ENCODE results near the gene RNF227. TPM values are rescaled to one million over a fixed set of nuclear protein-coding genes. Genes with fewer than 3 reads are reported as not detected.

Gene RNF227
- total and polyA plus RNA-seq, 10 of the 15 experiments (the other 5 are each of a cell fraction or from before 2014, with no cell fraction given): 0.49 to 5.0 (median 1.3) TPM

DNA sequence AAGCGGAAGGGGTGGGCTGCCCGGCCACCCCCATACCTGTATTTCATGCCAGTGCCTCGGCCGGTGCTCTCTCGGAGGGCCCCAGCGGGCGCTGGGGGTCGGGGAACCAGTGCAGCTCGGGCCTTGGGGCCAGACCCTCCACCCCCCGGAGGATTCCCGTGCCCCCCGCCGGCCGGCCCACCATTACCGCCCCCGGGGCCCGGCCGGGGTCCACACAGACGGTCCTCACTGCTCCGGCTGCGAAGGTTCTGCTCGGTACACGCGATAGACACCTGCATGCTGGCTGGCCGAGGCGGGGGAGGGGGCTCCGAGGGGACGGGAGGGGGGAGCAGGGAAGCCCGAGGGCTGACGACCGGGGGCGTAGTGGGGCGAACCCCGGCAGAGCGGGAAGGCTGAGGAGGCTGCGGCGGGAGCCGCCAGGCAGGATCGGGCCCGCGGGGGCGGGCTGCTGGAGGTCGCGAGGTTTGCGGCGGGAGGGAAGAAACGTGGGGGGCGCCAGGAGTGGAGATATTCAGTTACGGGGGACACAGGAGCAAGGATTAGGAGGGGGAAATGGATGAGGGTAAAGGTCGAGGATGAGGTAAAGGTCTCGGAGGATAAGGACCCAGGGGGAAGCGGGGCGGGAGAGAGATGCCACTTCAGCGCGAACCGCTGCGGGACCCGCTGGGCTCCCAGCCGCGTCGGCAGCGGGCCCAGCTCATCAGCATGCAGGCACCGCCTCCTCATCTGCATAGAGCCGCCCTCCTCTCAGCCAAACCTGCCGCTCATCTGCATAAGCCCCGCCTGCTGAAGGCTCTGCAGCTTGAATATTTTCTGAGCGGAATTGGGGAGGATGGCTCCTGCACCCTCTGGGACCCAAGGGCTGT lies 13.3 kb upstream of the RNF227 start, which contains the start of gene KCNAB3:
Gene KCNAB3 (minus strand): TSS at position 699 of the 866 bp plus-strand sequence. CDS start 421 bp downstream, at position 278.
- Histone ChIP-seq H3K4me3 (peak within 1 kb of the TSS; percentile 100; the same call in 1 of the 2 replicates), H3K79me2 (ENCODE audit: control insufficient read depth, insufficient read depth, low read length) (peaks cover 31% of the 10 kb centered on the region), H3K27me3 (replicated peaks in 1 of 2; ENCODE audit: control insufficient read depth in 2 of 2, insufficient read depth in 2 of 2, low read length in 1 of 2) (no peaks in the 10 kb centered on the region), H3K9ac (ENCODE audit: control insufficient read depth, insufficient read depth, low read length) (no peak within 1 kb of the TSS; the same call in 1 of the 2 replicates), H3K27ac (ENCODE audit: control insufficient read depth, insufficient read depth) (no peak within 1 kb of the TSS), H4K20me1 (ENCODE audit: control insufficient read depth, insufficient read depth) (no peaks in the 10 kb centered on the region), H3K9me3 (replicated peaks; ENCODE audit: control insufficient read depth, insufficient read depth, low read length) (no peaks in the 10 kb centered on the region), H3K4me1 (ENCODE audit: control insufficient read depth, insufficient read depth, low read length) (peaks cover 8% of the 10 kb centered on the region), H3K4me2 (ENCODE audit: control insufficient read depth, insufficient read depth) (peak within 1 kb of the TSS; percentile 59), H3K36me3 (ENCODE audit: control insufficient read depth in 2 of 2, insufficient read depth in 2 of 2, low read length in 1 of 2) (no peaks in the 10 kb centered on the region; a peak in 1 of 4 replicates), H2AFZ (ENCODE audit: control insufficient read depth, low read depth, low read length) (no peak within 1 kb of the TSS; the same call in 1 of the 2 replicates)
- no TSS peak for BruUV-seq (replicated peaks)
- ChIA-PET RAD21 (ENCODE audit: unreplicated experiment) (interaction anchor here (1.0 kb wide), 1 partner anchor 14 kb away, joined by 3 read pairs; the partner anchor contains the start of gene RNF227), SMC1A (ENCODE audit: uncharacterized antibody, unreplicated experiment) (interaction anchor here (0.6 to 1.1 kb wide), 3 partner anchors 14 to 191 kb away, joined by 3 to 4 read pairs (median 3); partner anchors contain the start of gene RNF227), POLR2A (interaction anchor here (0.5 to 1.6 kb wide), 5 partner anchors 10 to 92 kb away, joined by 4 to 6 read pairs (median 4); partner anchors contain the start of gene RNF227), CTCF (interaction anchor here (0.6 to 8.9 kb wide), 3 partner anchors 53 to 106 kb away, joined by 3 to 76 read pairs (median 5); no protein-coding TSS in a partner anchor)
- FAIRE-seq: no peak
- in situ Hi-C loops (cut with MboI) (no loop called here), intact Hi-C loops (cut with micrococcal nuclease; ENCODE audit: unreplicated experiment) (loop anchor here (5.0 kb wide), 1 partner anchor 58 kb away; no protein-coding TSS in a partner anchor)
- 62% methylated on average over 37 of the region's 67 CpGs for WGBS (ENCODE audit: insufficient coverage, insufficient replicate concordance, low lambda C conversion rate, missing lambda C conversion rate)
- no peak for DNase-seq (ENCODE audit: low read depth, low spot score)
- ATAC-seq: peak; percentile 74
- no peak for TF ChIP-seq IKZF2 (IDR thresholded peaks at IDR 0.05)
- TF ChIP-seq SREBF2 (IDR thresholded peaks at IDR 0.05; ENCODE audit: low read length): no peak
- no peak for TF ChIP-seq MTA3 (IDR thresholded peaks at IDR 0.05; ENCODE audit: borderline replicate concordance, low read length)
- TF ChIP-seq PBX3 (IDR thresholded peaks at IDR 0.05; ENCODE audit: insufficient replicate concordance, low read depth, low read length): peak; percentile 77
- TF ChIP-seq NBN (IDR thresholded peaks at IDR 0.05): 0 out of 2 replicates have a peak, but pooled peaks have one; percentile 17
- TF ChIP-seq, protein P1, sequence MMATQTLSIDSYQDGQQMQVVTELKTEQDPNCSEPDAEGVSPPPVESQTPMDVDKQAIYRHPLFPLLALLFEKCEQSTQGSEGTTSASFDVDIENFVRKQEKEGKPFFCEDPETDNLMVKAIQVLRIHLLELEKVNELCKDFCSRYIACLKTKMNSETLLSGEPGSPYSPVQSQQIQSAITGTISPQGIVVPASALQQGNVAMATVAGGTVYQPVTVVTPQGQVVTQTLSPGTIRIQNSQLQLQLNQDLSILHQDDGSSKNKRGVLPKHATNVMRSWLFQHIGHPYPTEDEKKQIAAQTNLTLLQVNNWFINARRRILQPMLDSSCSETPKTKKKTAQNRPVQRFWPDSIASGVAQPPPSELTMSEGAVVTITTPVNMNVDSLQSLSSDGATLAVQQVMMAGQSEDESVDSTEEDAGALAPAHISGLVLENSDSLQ (IDR thresholded peaks at IDR 0.05): peak; percentile 91
- TF ChIP-seq, protein P2, sequence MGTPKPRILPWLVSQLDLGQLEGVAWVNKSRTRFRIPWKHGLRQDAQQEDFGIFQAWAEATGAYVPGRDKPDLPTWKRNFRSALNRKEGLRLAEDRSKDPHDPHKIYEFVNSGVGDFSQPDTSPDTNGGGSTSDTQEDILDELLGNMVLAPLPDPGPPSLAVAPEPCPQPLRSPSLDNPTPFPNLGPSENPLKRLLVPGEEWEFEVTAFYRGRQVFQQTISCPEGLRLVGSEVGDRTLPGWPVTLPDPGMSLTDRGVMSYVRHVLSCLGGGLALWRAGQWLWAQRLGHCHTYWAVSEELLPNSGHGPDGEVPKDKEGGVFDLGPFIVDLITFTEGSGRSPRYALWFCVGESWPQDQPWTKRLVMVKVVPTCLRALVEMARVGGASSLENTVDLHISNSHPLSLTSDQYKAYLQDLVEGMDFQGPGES (IDR thresholded peaks at IDR 0.05): no peak
- TF ChIP-seq HDGF (IDR thresholded peaks at IDR 0.05): peak; percentile 81; the same call in 1 of the 2 replicates
- TF ChIP-seq ZZZ3 (IDR thresholded peaks at IDR 0.05; ENCODE audit: control insufficient read depth, insufficient read length, low read depth): no peak
- TF ChIP-seq CHD1 (IDR thresholded peaks at IDR 0.05; ENCODE audit: low read depth, low read length): no peak
- no peak for TF ChIP-seq STAT3 (IDR thresholded peaks at IDR 0.05; ENCODE audit: low read depth, low read length)
- TF ChIP-seq SIN3A (IDR thresholded peaks at IDR 0.05; ENCODE audit: low read depth, low read length): no peak
- TF ChIP-seq ZSCAN29 (IDR thresholded peaks at IDR 0.05): no peak
- TF ChIP-seq RB1 (IDR thresholded peaks at IDR 0.05; ENCODE audit: borderline replicate concordance): no peak
- no peak for TF ChIP-seq NFYA (IDR thresholded peaks at IDR 0.05; ENCODE audit: borderline replicate concordance, low read depth, low read length)
- TF ChIP-seq, protein P3, sequence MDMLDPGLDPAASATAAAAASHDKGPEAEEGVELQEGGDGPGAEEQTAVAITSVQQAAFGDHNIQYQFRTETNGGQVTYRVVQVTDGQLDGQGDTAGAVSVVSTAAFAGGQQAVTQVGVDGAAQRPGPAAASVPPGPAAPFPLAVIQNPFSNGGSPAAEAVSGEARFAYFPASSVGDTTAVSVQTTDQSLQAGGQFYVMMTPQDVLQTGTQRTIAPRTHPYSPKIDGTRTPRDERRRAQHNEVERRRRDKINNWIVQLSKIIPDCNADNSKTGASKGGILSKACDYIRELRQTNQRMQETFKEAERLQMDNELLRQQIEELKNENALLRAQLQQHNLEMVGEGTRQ (IDR thresholded peaks at IDR 0.05; ENCODE audit: borderline replicate concordance, low read depth, low read length): no peak
- TF ChIP-seq BCL11A (IDR thresholded peaks at IDR 0.05; ENCODE audit: low read depth, low read length): no peak
- no peak for TF ChIP-seq SMARCA5 (IDR thresholded peaks at IDR 0.05)
- peak; percentile 91; the same call in 1 of the 3 replicates for TF ChIP-seq POU2F2 (IDR thresholded peaks at IDR 0.05; ENCODE audit: borderline replicate concordance, low read depth, low read length)

Measured in GM12878 (cell line).